ENCODE measurements around the gene TSC2. TPM values are rescaled to one million over a fixed set of nuclear protein-coding genes. Genes with fewer than 3 reads are reported as not detected.
A peak's percentile ranks its signal among the peaks of the same experiment; 100 is the strongest.
"Not testable (repeated sequence)": the region's sequence is repeated elsewhere in the genome, so short reads cannot be mapped to it uniquely, and the experiment has no call there.

Gene TSC2
- total RNA-seq, 2 donors from 2014 or later: 73.9 to 152 TPM

GRCh38 chr16:2122429-2122828 is 74.6 kb downstream of the TSC2 start:
- WGBS, 2 donors: 78 to 88% methylated on average over 8 to 11 of the region's 17 CpGs
- TF ChIP-seq POLR2A (IDR thresholded peaks at IDR 0.05) (no peak), CTCF (IDR thresholded peaks at IDR 0.05) (no peak)
- DNase-seq (no peak), ATAC-seq (no peak)
- H3K27me3 ChIP-seq: no peaks in the 10 kb centered on the region
- intact Hi-C loops (cut with DNase I): no loop called here
- H3K27ac ChIP-seq: no peak overlapping the region
- H3K4me1 ChIP-seq: peaks cover 25% of the 10 kb centered on the region
- H3K36me3 ChIP-seq (replicated peaks in 1 of 2; ENCODE audit: insufficient read depth in 1 of 2, low read depth in 2 of 2): no peaks in the 10 kb centered on the region
- no peaks in the 10 kb centered on the region for H3K9me3 ChIP-seq
- H3K4me3 ChIP-seq: no peak overlapping the region

- H3K4me3 ChIP-seq; H3K27ac ChIP-seq; H3K36me3 ChIP-seq (replicated peaks in 1 of 2; ENCODE audit: insufficient read depth in 1 of 2, low read depth in 2 of 2); ATAC-seq; H3K9me3 ChIP-seq; DNase-seq; H3K27me3 ChIP-seq; intact Hi-C loops (cut with DNase I): not testable (repeated sequence)
- 86% methylated on average over 19 of the region's 26 CpGs; no CpG with 5 or more reads in 1 of the 2 donors for WGBS, 2 donors
- peaks cover 28% of the 10 kb centered on the region for H3K4me1 ChIP-seq
Observed at GRCh38 chr16:2122934-2123683, 75.3 kb downstream of the TSC2 start.

GRCh38 chr16:2123706-2124376 is 76.1 kb downstream of the TSC2 start:
- H3K27me3 ChIP-seq; H3K36me3 ChIP-seq (replicated peaks in 1 of 2; ENCODE audit: insufficient read depth in 1 of 2, low read depth in 2 of 2); H3K4me3 ChIP-seq; H3K9me3 ChIP-seq; intact Hi-C loops (cut with DNase I); DNase-seq; ATAC-seq: not testable (repeated sequence)
- WGBS, 2 donors: 81% methylated on average over 9 of the region's 27 CpGs; no CpG with 5 or more reads in 1 of the 2 donors
- Histone ChIP-seq H3K27ac (peak overlapping the region in 3 of 4 donors; percentile 23 to 72 (median 59)), H3K4me1 (peaks cover 34% of the 10 kb centered on the region)

GRCh38 chr16:2124377-2124693 is 76.5 kb downstream of the TSC2 start:
- 50 to 65% methylated on average over 3 to 6 of the region's 11 CpGs for WGBS, 2 donors

GRCh38 chr16:2124694-2125444 is 77.1 kb downstream of the TSC2 start:
- H3K4me3 ChIP-seq; H3K9me3 ChIP-seq; H3K36me3 ChIP-seq (replicated peaks in 1 of 2; ENCODE audit: insufficient read depth in 1 of 2, low read depth in 2 of 2); H3K27me3 ChIP-seq; intact Hi-C loops (cut with DNase I): not testable (repeated sequence)
- Histone ChIP-seq H3K27ac (peak overlapping the region in 3 of 4 donors; percentile 23 to 72 (median 59)), H3K4me1 (peaks cover 36% of the 10 kb centered on the region)
- 60 to 80% methylated on average over 8 to 29 of the region's 37 CpGs for WGBS, 2 donors
- peak; percentile 10 for ATAC-seq
- DNase-seq: peak in 2 of 4 donors; percentile 33 to 45

More at GRCh38 chr16:2124377-2124693, 76.5 kb downstream of the TSC2 start:
- ATAC-seq; DNase-seq; H3K27me3 ChIP-seq; intact Hi-C loops (cut with DNase I); H3K36me3 ChIP-seq (replicated peaks in 1 of 2; ENCODE audit: insufficient read depth in 1 of 2, low read depth in 2 of 2); H3K9me3 ChIP-seq; H3K4me3 ChIP-seq: not testable (repeated sequence)
- peak overlapping the region in 3 of 4 donors; percentile 23 to 72 (median 59) for H3K27ac ChIP-seq
- H3K4me1 ChIP-seq: peaks cover 36% of the 10 kb centered on the region

GRCh38 chr16:2125609-2126008 is 77.8 kb downstream of the TSC2 start:
- ATAC-seq; H3K27me3 ChIP-seq; H3K36me3 ChIP-seq (replicated peaks in 1 of 2; ENCODE audit: insufficient read depth in 1 of 2, low read depth in 2 of 2); intact Hi-C loops (cut with DNase I); H3K4me3 ChIP-seq; DNase-seq; H3K9me3 ChIP-seq: not testable (repeated sequence)
- 65 to 73% methylated on average over 10 to 11 of the region's 11 CpGs for WGBS, 2 donors
- Histone ChIP-seq H3K4me1 (peaks cover 36% of the 10 kb centered on the region), H3K27ac (peak overlapping the region in 2 of 4 donors; percentile 59 to 72)

- H3K36me3 ChIP-seq (replicated peaks in 1 of 2; ENCODE audit: insufficient read depth in 1 of 2, low read depth in 2 of 2); ATAC-seq; H3K27me3 ChIP-seq; intact Hi-C loops (cut with DNase I); H3K9me3 ChIP-seq; H3K4me3 ChIP-seq: not testable (repeated sequence)
- peak in 1 of 4 donors; percentile 55 for DNase-seq
- peak overlapping the region; percentile 1 to 72 (median 43) for H3K27ac ChIP-seq
- WGBS, 2 donors: 65 to 78% methylated on average over 9 to 19 of the region's 21 CpGs
- H3K4me1 ChIP-seq: peaks cover 36% of the 10 kb centered on the region
Observed at GRCh38 chr16:2126161-2126743, 78.5 kb downstream of the TSC2 start.

GRCh38 chr16:2126928-2127556 is 79.3 kb downstream of the TSC2 start:
- 87 to 93% methylated on average over 17 to 31 of the region's 31 CpGs for WGBS, 2 donors
- intact Hi-C loops (cut with DNase I); H3K27me3 ChIP-seq; ATAC-seq; H3K4me3 ChIP-seq; H3K9me3 ChIP-seq; H3K36me3 ChIP-seq (replicated peaks in 1 of 2; ENCODE audit: insufficient read depth in 1 of 2, low read depth in 2 of 2); DNase-seq: not testable (repeated sequence)
- Histone ChIP-seq H3K4me1 (peaks cover 36% of the 10 kb centered on the region), H3K27ac (peak overlapping the region in 3 of 4 donors; percentile 47 to 72 (median 65))

- ATAC-seq: peak; percentile 48
- H3K27ac ChIP-seq: peak overlapping the region in 2 of 4 donors; percentile 30 to 47
- H3K36me3 ChIP-seq (replicated peaks in 1 of 2; ENCODE audit: insufficient read depth in 1 of 2, low read depth in 2 of 2); H3K9me3 ChIP-seq; H3K4me3 ChIP-seq; H3K27me3 ChIP-seq; intact Hi-C loops (cut with DNase I): not testable (repeated sequence)
- peaks cover 36% of the 10 kb centered on the region for H3K4me1 ChIP-seq
- WGBS, 2 donors: 51 to 60% methylated on average over 1 to 3 of the region's 3 CpGs
- peak; percentile 49 to 57 (median 52) for DNase-seq
Observed at GRCh38 chr16:2127630-2128280, 80.0 kb downstream of the TSC2 start.
